GM19238 (cell line): ENCODE results near the gene SORCS2.

Experiments used
- DNase-seq: peaks from one replicate; pipeline ENCODE4 v3.0.0; 2011; ENCODE audit warnings: low spot score; ENCODE audit not compliant: insufficient read length

Gene SORCS2

GRCh38 chr4:7522452-7523220 lies 330.3 kb downstream of the SORCS2 start:
- DNase-seq: no peak

DNA sequence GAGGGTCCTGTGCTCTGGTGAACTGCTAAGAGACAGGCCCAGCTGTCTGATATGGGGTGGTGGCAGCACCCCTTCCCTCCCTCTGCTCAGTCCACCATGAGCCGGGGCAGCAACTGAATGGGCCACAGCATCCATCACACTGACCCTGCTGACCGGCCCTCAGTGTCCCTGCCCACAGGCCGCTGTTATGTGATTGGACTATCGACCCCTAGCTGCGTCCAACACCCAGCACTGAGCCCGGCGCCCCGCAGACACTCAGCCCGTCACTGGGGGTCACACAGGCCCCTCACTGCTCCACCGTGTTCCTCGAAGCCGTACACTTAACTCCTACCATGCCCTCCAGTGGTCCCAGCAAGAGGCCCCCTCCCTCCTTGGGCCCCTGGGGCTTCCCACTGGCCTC lies 331.2 kb downstream of the SORCS2 start:
- DNase-seq: no peak

DNA sequence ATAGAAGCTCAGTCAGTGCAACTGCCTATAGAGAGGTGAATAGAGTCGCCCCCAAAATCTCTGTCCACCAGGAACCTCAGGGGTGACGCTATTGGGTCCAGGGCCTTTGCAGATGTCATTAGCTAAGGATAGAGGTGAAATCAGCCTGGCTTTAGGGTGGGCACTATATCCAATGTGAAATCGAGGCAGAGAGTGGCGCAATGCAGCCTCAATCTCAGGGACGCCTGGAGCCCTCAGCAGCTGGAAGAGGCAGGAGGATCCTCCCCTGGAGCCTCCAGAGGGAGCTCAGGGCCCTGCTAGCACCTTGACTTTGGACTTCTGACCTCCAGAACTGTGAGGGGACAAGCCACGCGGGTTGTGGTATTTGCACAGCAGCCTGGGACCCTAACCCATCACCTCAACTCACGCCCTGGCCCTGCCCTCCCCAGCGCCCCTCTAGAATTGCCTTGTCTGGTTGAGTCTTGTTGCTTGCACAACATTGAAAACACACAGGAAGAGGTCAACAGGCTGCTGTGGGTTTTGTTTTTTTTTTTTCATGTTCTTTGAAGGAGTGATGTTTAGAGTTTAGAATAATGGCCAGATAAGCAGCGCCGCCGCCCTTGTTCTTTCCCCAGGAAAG lies 331.8 kb downstream of the SORCS2 start:
- no peak for DNase-seq

GRCh38 chr4:7524843-7525242 lies 332.5 kb downstream of the SORCS2 start:
- no peak for DNase-seq

DNA sequence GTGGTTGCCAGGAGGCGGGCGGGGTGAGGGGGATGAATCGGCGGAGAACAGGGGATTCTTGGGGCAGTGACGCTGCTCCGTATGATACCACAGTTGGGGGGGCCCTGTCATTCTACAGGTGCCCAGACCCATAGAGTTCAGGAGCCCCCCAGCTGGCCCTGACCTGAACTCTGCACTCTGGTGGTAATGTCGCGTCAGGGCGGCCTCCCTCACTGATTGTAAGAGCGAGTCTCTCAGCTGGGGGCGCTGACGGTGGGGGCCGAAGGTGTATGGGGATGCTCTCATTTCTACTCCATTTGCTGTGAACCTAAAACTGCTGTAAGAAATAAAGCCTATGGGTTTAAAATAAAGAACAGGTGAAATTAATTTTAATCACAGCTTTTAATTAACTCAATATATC lies 334.2 kb downstream of the SORCS2 start:
- no peak for DNase-seq

DNA sequence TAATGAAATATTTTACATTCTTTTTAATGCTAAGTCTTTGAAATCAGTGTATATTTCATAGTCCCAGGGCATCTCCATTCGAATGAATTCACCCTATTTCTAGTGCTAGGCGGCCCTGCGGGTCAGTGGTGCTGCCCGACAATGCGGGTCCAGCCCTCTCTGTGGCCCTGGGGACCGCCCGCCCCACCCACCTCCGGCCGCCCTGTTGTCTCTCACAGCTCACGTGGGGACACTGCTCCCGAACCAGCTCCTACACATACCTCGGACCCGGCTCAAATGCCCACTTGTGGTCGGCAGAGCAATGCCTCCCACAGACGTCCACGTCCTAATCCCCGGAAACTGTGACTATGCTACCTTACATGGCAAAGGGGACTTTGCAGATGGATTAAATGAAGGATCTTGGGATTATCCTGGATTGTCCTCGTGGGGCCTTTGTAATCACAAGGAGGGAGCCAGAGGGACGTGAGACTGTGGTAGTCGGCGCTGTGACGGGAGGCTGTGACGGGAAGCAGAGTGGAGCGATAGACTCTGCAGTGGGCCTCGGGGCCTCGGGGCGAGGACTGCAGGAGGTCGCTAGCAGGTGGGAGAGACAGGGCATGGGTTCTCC lies 334.7 kb downstream of the SORCS2 start:
- no peak for DNase-seq

- DNase-seq: no peak
These were observed 337.2 kb downstream of the SORCS2 start for GRCh38 chr4:7529368-7530080.

GRCh38 chr4:7530082-7530481 lies 337.7 kb downstream of the SORCS2 start:
- no peak for DNase-seq

- DNase-seq: no peak
These were observed 338.7 kb downstream of the SORCS2 start for GRCh38 chr4:7530932-7531639.

DNA sequence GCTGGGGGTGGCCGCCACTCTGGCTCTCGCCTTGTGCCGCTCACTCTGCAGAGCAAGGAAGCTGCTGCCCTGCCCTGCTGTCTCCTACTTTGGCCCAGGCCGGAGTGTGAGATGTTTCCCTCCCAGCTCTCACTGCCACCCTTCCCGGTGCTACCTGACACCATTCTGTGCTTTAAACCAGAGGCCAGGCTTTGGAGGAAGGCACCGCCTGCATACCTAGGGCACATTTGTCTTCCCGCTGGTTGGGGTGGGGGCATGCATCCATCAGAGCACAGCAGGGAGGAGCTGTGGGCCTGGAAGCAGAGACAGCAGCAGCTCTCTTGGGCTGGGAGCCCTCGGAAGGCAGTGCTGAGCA lies 339.3 kb downstream of the SORCS2 start:
- no peak for DNase-seq

- no peak for DNase-seq
These were observed 339.7 kb downstream of the SORCS2 start for GRCh38 chr4:7532043-7532442.

DNA sequence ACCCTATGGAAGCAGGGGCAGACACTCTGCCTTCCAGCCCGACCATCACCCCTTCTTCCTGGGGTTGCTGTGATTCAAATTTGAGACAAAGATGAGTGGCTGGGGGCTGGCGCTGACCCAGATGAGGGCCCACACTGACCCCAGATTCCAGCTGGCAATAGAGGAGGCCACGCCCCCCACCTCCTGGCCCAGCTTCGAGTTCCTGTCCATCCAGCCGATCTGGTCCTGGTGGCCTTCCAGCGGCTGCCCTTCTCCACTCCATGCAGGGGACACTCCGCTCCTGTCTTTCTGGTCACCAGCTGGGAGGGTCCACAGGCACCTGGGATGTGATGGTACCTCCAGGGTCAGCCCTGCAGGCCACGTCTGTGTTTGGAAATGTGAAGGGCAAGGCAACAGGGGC lies 340.9 kb downstream of the SORCS2 start:
- DNase-seq: no peak

DNA sequence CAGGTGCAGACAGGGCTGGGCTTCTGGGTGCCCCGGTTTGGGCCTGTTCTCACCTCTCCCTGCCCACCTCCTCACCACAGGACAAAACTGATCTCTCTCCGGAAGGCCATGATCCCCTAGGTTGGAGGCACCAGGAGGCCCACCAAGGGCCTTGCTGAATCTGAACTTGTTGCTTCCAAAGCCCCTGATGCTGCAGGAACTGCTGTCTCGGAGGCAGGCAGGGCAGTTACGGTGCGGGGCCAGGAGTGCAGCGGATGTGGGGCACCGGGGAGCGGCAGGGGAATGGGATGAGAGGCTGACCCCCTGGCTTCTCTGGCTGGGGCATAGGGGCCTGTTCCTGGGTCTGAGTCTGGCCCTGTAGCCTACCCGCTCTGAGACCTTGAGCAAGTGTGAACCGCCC lies 342.8 kb downstream of the SORCS2 start:
- no peak for DNase-seq

DNA sequence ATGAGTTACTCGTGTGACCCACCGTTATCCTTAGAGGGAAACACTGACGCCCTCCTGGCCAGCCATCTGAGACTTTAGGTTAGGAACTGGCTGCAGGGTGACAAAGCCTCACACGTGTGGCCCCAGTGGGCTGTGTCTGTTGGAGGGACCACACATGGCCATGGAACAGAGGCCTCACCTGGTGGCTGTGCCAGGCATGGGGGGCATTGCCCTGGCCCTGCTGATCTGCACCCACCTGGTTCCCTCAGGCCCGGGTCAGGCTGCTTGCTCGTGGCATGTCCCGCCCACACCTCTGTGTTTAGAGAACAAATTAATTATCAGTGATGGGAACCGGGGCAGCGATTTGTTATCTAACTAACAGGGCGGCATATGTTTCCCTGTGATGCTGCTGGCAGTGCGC lies 343.3 kb downstream of the SORCS2 start:
- no peak for DNase-seq

DNA sequence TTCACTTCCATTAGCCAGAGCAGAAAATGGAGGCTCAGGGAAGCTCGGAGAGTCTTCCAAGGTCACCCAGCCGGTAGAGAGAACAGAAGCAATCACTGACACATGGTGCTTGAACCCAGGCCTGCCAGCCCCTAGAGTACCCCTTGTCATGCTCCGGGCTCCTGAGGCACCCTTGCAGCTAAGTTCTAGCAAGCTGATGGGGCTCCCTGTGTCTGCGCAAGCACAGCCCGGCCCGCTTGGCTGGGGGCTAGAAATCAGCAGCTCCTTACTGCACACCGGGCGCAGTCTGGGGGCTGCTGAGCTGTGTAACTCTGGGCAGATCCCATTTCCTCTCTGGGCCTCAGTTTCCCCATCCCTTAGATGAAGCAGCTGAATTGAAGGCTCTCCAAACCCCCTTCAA lies 344.5 kb downstream of the SORCS2 start:
- DNase-seq: no peak

DNA sequence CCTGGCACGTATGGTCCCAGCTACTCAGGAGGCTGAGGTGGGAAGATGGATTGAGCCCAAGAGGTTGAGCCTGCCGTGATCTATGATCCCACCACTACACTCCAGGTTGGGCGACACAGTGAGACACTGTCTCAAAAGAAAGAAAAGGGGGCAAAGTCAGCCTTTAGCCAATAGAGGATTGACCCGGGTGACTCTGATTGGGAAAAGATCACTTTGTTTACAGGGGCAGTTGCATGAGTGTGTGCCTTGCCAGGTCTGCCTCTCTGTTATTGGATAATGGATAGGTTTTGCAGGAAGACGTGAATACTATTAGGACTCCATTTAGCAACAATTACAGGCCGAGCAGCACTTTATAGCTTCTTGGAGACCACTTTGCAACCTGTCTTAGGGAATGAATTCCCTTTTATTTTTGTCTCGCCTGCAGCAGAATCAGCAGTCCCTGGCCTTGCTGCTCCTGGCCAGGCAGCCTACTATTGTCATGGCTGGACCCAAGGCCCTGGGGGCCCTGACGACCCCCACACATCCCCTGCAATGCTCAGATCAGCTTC lies 345.6 kb downstream of the SORCS2 start:
- no peak for DNase-seq

DNA sequence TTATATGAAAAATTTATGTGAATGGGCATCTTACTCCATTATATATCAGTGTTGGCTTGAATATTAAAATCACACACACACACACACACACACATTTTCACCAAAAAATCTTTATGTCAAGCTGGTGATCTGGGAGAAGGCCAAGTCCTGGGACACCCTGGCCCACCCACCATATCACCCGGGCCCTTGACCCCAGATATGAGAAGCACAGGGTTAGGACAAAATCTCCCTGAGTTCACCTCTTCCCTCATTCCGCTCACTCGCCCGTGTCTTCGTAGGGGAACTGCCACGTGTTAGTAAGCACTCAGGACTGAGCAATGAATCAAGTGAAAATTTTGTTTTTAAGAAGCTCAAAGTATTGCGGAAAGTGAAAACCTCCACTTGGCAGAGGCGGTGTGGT lies 346.2 kb downstream of the SORCS2 start:
- no peak for DNase-seq

- DNase-seq: no peak
These were observed 346.8 kb downstream of the SORCS2 start for GRCh38 chr4:7539186-7539585.

DNA sequence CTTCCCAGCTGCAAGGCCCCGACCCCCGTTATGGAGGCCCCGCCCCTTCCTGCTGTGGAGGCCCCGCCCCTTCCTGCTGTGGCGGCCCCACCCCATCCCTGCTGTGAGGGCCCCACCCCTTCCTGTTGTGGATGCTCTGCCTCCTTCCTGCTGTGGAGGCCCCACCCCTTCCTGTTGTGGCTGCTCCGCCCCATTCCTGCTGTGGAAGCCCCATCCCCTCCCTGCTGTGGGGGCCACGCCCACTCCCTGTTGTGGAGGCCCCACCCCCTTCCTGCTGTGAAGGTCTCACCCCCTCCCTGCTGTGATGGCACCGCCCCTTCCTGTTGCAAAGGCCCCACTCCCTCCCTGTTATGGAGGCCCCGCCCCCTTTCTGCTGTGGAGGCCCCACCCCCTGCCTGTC lies 347.3 kb downstream of the SORCS2 start:
- no peak for DNase-seq

GRCh38 chr4:7540206-7540605 lies 347.9 kb downstream of the SORCS2 start:
- no peak for DNase-seq

- DNase-seq: no peak
These were observed 348.5 kb downstream of the SORCS2 start for GRCh38 chr4:7540654-7541413.
